Natural killer cell treated with Interleukin-12 subunit alpha and Interleukin-12 subunit beta and Interleukin-15 and Interleukin-18, amount 100 ng/mL, for 72 hours (primary cell): ENCODE measurements around the gene GPRASP2. TPM values are rescaled to one million over a fixed set of nuclear protein-coding genes. Genes with fewer than 3 reads are reported as not detected.

Source experiments
- total RNA-seq, 2 donors: library from RNA; stranded (reverse); gene quantifications; one replicate each; pipeline ENCODE4 v1.2.3, GENCODE V29; 2022

The GPRASP2 gene
- total RNA-seq, 2 donors from 2014 or later = 0.48 TPM; not detected in 1

Other genes with a start within 250 kb of the GPRASP2 start
- not detected for gene TCP11X2, start 240.6 kb upstream of the GPRASP2 start, total RNA-seq
- not detected for gene TMSB15A, start 195.7 kb upstream of the GPRASP2 start, total RNA-seq
- 1 to 10 TPM; 4.5 to 8.1 TPM for gene ARMCX5, start 112.9 kb upstream of the GPRASP2 start, total RNA-seq
- 1 to 10 TPM; 1.1 to 1.9 TPM for gene GPRASP1, start 61.0 kb upstream of the GPRASP2 start, total RNA-seq
- 1 to 10 TPM; 1.9 to 2.5 TPM for gene GPRASP3, start 8.3 kb downstream of the GPRASP2 start, total RNA-seq
- 1 to 10 TPM in 1 of 2 donors, under 1 TPM in 1; 0.93 to 1.3 TPM for gene RAB40AL, start 224.8 kb downstream of the GPRASP2 start, total RNA-seq